HS-5 (cell line): Measurements from ENCODE around the gene TRAK1.

Experiments
- DNase-seq: peaks from one replicate; pipeline ENCODE4 v3.0.0-alpha.2; 2012; ENCODE audit warnings: low read depth

The TRAK1 gene

GRCh38 chr3:42068303-42069088, 22.7 kb upstream of the TRAK1 start:
- DNase-seq = no peak

- DNase-seq = no peak
Observed at GRCh38 chr3:42070089-42070488, 21.1 kb upstream of the TRAK1 start.

GRCh38 chr3:42070524-42070923, 20.6 kb upstream of the TRAK1 start:
- DNase-seq = no peak

- DNase-seq = no peak
Observed at GRCh38 chr3:42071904-42072812, 19.0 kb upstream of the TRAK1 start.

- no peak for DNase-seq
Observed at GRCh38 chr3:42072831-42073301, 18.3 kb upstream of the TRAK1 start.

GRCh38 chr3:42077785-42078184, 13.4 kb upstream of the TRAK1 start:
- no peak for DNase-seq

GRCh38 chr3:42078677-42079076, 12.5 kb upstream of the TRAK1 start:
- no peak for DNase-seq

GRCh38 chr3:42079701-42080452, 11.3 kb upstream of the TRAK1 start:
- no peak for DNase-seq

- peak; percentile 61 for DNase-seq
Observed at GRCh38 chr3:42080453-42080872, 10.7 kb upstream of the TRAK1 start.

GRCh38 chr3:42081838-42082473, 9.2 kb upstream of the TRAK1 start:
- no peak for DNase-seq

- no peak for DNase-seq
Observed at GRCh38 chr3:42084586-42084985, 6.6 kb upstream of the TRAK1 start.

GRCh38 chr3:42085641-42086376, 5.3 kb upstream of the TRAK1 start:
- DNase-seq = no peak

- DNase-seq = no peak
Observed at GRCh38 chr3:42088803-42089530, 2.2 kb upstream of the TRAK1 start.

- DNase-seq = no peak
Observed at GRCh38 chr3:42092006-42092405, 849 bp downstream of the TRAK1 start.

GRCh38 chr3:42094128-42094527, 3.0 kb downstream of the TRAK1 start:
- DNase-seq = no peak

GRCh38 chr3:42094691-42095391, 3.7 kb downstream of the TRAK1 start:
- DNase-seq = no peak

- no peak for DNase-seq
Observed at GRCh38 chr3:42095540-42095939, 4.4 kb downstream of the TRAK1 start.

- no peak for DNase-seq
Observed at GRCh38 chr3:42096796-42097565, 5.8 kb downstream of the TRAK1 start.

- no peak for DNase-seq
Observed at GRCh38 chr3:42097566-42097946, 6.4 kb downstream of the TRAK1 start.
